Mesenteric fat pad (tissue), 1 donor: ENCODE results near the gene NR2F1. TPM values are rescaled to one million over a fixed set of nuclear protein-coding genes. Genes with fewer than 3 reads are reported as not detected.
"Not testable (repeated sequence)": the region's sequence is repeated elsewhere in the genome, so short reads cannot be mapped to it uniquely, and the experiment has no call there.

Experiments
- DNase-seq: peaks from one replicate; pipeline ENCODE4 v3.0.0-alpha.2; 2020; ENCODE audit warnings: low spot score
- long read RNA-seq: library from polyadenylated mRNA; unstranded; transcript quantifications from one replicate; pipeline ENCODE4 v2.0.0, GENCODE V29; 2020
- total RNA-seq: library from RNA; stranded (reverse); fragmentation: NEBNext Ultra II Directional; extraction: Animal tissue kit (Norgen Biotek cat#: 25700); gene quantifications from one replicate; pipeline ENCODE4 v1.2.1, GENCODE V29; 2021
- donor health status: DM: yes; HTN: yes; CAD: no.

The NR2F1 gene
- 71.5 TPM for total RNA-seq
- long read RNA-seq, transcript NR2F1-206 (3 exons, 3,841 nt), result major isoform, 15 of 47 reads
- long read RNA-seq, partial matches to known transcripts, result 31 of 47 reads
- long read RNA-seq, other reads (novel, unspliced or antisense), result 1 of 47 reads

GRCh38 chr5:93582677-93583438 lies at the start of gene NR2F1:
NR2F1 (plus strand) TSS chr5:93583222; CDS start chr5:93585024, 1,802 bp downstream.
- no peak for DNase-seq

GRCh38 chr5:93545872-93546271 lies 37.1 kb upstream of the NR2F1 start:
- DNase-seq, result no peak

- DNase-seq, result not testable (repeated sequence)
Observed at GRCh38 chr5:93549594-93549993, 33.4 kb upstream of the NR2F1 start.

GRCh38 chr5:93557021-93557604 lies 25.9 kb upstream of the NR2F1 start:
- DNase-seq, result no peak

- DNase-seq, result no peak
Observed at GRCh38 chr5:93566091-93566490, 16.9 kb upstream of the NR2F1 start.

DNA sequence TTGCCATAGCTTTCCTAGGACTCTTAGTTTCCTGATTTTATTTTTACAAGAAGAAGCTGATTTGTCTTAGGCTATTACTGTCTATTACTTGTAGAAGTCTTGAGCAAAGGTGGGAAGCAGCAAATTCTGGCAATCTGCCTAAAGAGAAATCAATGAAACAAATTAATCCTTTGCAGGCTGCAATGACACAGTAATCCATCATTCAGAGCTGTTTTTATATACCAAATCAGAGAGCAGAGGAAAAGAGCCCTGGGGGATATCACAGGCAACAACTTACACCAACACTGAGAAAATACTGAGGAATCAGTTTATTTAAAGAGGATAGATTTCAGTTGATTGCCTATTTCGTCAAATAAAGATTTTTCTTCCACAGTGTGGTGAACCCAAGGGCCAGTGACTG lies 15.6 kb upstream of the NR2F1 start:
- no peak for DNase-seq

DNA sequence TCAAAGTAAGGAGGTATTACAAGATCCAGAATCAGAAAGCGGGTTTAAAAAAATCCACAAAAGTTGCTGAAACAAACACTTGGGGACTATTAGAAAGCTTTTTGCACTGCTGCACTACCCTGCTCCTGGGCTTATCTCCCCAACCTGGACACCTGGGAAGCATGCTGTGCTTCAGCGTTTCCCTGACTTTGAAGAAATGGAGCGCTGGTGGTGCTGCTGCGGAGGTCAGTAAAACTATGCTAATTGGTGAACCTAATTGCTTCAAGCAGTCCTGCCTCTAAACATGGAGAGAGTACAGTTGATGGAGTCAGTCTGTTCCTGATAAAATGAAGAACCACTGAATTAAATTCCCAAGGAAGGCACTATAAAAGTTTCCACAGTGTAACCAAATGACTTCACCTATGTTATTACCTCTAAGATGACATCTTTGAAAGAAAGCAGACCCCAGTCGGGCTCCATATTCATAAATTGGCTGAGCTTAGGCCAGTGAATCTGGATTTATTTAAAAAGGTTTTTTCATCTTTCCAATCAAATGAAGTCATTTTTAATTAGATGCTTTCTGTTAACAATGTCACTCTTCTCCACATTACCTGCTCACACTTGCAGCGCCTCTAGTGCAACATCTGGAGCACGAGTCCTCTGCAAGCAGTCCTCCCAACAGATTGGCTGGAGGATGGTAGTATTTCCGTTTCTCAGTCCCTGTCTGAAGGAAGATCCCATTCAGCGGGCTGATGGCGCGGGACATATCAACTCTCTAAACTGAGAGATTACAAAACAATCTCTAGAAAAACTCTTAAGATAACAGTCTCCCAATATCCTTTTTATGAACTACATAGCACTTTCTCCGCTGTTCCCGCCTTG lies 13.5 kb upstream of the NR2F1 start:
- DNase-seq, result no peak

DNA sequence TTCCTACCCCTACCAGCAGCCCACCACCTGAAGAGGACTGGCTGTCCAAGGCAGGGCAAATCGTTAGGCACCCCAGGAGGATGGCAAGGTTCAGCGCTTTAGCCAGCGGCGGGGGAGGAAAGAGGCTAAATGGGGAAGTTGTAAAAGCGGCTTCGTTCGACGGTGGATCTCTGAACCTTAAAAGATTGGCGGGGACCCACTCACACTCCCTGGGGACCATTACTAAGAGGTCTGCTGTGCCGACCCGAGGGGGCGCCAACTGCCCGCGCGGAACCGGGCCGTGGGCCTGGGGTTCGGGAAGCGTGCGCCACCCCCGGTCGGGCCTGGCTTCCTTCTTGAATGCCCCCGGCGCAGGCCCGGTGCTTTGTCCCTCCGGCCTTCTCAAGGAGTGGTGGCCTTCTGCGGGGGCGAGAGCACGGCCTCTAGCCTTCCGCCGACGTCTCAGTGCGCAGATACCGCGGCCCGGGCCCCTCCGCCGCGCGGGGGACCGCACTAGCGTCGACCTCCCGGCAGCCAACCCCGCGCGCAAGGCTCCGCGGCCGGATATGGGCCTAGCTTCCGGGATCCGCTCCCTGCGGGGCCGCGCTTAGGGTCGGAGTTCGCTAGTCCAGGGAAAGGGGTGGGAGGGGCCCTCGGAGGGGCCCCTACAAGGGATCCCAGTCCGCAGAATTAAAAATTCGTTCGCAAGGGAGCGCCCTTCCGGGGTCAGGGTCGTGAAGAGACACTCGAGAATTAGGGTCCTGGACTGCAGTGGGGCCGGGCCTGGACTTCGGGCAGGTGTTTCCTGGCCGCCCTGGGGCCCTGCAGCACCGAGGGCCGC lies 12.5 kb upstream of the NR2F1 start:
- no peak for DNase-seq

DNA sequence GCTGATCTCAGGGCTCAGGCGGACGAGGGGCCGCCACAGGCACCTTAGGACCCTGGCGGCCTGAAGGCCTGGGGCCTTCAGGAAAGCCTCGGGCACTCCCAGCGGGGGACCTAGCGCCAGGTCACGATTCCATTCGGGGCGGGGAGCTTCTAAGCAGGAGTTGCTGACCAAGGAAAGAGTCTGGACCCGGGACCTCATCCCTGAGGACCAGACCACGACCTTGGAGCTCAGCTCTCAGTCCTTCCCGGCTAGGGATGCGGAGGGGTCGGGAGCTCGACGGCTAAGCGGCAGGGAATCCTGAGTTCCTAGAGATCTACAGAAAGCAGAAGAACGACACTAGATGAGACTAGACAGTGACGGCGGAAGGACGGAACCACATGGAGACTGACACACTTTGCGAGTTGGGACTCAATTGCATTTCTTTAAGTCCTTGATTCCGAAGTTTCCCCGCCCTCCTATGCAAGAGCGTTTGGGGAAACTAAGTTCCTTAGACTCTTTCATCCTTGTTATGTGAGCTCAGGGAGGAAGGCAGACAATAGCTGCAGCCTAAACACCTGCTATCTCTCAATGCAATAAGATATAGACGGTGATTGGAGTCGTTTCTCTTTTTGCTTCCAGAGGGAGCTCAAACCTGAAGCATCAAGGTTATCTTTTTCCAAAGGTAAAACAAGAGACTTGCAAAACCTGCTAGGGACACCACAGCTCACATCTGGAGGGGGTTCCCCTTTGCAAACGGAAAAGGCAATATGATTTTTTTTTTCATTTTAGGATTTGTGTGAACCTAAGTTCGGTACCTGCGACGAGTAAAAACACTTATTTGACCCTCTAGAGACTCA lies 11.7 kb upstream of the NR2F1 start:
- DNase-seq, result no peak

DNA sequence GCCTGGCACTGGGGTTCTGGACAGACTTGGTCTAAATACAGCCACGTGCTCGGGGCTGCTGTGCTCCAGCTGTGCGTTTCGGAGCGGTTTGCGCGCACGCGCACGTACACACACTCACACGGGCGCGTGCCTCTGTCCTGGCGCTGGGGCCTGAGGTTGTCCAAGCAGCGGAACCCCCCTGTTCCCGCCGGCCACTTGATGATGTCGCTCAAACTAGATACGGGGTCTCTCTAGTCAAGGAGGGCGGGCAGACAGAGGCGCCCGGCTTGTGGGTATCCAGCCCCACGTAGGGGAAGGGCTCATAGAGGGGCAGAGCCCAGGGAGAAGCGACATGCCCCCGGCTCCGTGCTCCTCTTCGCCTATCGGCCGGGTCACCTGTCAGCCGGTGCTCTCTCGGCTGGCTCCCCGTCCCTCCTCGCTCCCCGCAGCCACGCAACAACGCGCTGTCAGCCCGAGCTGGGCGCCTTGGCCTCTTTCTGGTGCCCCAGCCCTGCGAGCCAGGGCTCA lies 10.9 kb upstream of the NR2F1 start:
- DNase-seq, result no peak

GRCh38 chr5:93572608-93573353 lies 10.2 kb upstream of the NR2F1 start:
- DNase-seq, result no peak

DNA sequence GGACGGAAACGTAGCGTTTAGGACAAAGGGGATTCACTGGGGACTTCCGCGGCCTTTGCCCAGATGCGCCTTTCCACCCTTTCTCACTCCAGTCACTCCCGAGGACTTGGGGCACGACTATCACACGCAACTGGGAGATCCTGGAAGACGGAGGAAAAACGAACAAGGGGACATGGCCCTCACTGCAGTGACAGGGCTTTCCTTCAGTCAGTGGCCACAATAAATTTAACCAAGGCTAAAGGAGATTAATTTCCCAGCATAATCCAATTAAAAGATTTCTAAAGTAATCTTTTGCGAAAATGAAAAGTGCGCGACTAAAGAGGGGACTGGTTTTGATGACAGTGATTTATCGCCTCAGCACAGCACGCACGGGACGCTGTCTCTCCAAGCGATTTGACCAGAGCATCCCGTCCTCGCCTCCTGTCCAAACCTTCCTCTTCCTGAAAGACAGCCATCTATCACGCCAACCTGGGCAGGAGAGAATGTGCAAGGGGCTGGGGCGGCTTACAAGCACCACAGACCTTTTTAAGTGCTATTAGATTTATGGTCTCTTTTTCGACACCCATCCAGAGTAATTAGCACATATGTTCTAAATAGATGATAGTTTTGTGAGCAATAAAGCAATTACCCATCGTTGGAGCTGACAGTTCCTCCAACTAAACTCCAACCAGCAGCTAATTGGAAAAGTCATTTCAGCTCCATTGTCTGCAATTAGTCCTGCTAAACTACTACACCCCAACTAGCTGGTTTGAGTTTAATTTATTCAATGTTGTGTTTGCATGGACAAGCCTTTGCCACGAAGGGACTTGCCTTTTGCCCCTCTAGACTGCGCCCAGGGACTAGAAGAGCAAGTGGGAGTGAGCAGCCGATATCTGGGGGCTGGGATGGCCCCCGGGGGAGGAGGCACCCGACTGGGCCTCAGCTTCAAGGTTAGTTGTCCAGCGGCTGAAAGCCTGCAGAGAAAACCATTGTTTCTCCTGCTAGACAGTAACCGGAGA lies 9.4 kb upstream of the NR2F1 start:
- no peak for DNase-seq

DNA sequence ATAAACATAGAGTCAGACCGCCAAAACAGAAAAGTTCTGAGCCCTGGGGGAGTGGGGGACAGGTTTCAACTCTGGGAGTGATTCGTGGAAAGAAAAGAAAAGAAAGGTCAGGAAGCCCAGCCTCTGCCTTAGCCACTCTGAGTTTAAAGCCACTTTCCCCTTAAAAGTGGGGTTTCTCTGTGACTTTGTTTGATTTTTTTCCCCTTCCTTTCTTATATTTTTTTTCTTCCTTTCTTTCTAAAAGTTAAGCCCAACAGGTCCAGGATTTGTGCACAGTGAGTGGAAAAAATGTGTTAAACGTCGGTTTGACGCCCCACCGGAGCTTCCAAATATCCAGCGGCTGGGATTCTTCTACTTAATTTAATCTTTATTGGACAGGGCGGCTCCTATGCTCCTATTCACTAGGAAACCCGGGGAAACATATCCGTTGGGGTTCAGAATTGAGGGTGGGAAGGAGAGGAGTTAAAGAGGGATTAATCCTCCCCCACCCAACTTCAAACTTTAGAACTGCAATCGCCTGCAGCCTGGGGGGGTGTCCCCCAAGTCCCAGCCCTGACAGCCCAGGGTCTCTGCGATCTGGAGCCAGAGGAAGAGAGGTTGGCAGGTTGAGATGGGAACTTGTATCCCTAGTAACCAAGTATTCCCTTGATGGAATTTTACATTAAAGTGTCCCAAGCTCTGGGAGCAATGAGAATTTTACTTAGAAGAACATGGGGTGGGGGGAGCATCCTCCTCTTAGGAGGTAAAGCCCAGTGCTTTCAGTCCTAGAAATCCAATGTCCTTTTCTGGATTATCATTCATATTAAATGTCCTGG lies 8.3 kb upstream of the NR2F1 start:
- no peak for DNase-seq

- DNase-seq, result no peak
Observed at GRCh38 chr5:93575461-93576414, 7.3 kb upstream of the NR2F1 start.

- no peak for DNase-seq
Observed at GRCh38 chr5:93576994-93577853, 5.8 kb upstream of the NR2F1 start.
